OCI-LY7 (cell line): ENCODE measurements around the gene RBBP7.

Experiments
- CTCF ChIP-seq: fragments of 200-600 bp; sonication (generic); conservative IDR thresholded peaks from 2 replicates; pipeline ENCODE4 v1.5.1; 2014; ENCODE audit warnings: mild to moderate bottlenecking, antibody characterized with exemption, low read length, moderate library complexity, mixed read lengths
- EZH2phosphoT487 ChIP-seq: fragments of 200-600 bp; sonication (generic); IDR thresholded peaks from 2 replicates; pipeline ENCODE4 v1.6.1; 2018; ENCODE audit warnings: low read depth, borderline replicate concordance, mild to moderate bottlenecking, mixed run types, antibody characterized with exemption, low read length, moderate library complexity, mixed read lengths

GRCh38 chrX:16822723-16823122 lies 47.4 kb downstream of the RBBP7 start:
- TF ChIP-seq CTCF (no peak), EZH2phosphoT487 (no peak)
